Activated T-cell treated with anti-CD3 and anti-CD28 coated beads for 24 hours (primary cell): ENCODE measurements around the gene DIO1.
"Not testable (repeated sequence)": the region's sequence is repeated elsewhere in the genome, so short reads cannot be mapped to it uniquely, and the experiment has no call there.

Source experiments
- DNase-seq: peaks from one replicate; pipeline ENCODE4 v3.0.0-alpha.2; 2020; ENCODE audit warnings: low read depth

Gene DIO1

GRCh38 chr1:53893999-53894636 lies at the start of gene DIO1:
Gene DIO1, plus strand, starts transcription at chr1:53894187. Its CDS starts 24 bp downstream, at chr1:53894211.
- DNase-seq: no peak

DNA sequence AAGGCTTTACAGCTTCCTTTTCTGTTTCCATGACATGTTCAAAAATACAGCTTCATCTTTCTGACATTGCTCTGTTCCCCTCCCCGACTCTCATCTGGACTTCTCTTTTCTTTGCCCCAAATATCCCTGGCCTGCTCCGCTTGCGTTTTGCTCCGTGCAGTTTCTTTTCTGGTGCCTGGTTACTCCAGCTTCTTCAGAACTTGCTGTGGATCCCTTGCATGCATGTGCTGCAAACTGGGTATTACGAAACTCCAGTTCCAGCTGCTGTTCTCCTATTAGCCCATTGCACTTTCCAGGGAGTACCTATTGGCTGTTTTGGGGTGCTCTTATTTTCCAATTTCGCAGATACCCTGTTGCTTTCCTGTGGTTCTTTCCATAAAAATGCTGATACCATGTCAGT lies 46.0 kb upstream of the DIO1 start:
- DNase-seq: no peak

DNA sequence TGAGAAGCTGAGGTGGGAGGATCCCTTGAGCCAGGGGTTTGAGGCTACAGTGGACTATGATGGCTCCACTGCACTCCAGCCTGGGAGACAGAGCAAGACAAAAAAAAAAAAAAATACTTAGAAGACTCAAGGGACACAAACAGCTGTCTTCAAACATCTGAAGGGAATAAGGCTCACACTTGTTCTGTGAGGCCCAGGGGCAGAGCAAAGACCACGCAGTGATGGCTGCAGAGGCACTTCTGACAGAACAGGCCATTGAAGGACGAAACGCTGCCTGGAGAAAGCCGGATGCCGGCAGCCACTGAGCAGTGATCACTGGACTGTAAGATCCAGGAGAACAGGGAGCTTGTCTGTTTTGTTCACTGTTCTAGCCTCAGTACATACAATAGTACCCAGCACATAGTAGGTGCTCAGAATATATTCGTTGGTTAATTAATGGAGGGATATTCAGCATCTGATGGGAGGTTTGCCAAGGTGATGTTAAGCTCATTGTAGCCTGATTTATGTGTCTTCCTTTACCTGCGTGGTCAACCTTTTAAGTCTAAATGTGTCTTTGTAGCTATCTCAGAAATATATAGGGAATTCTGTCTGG lies 43.8 kb upstream of the DIO1 start:
- no peak for DNase-seq

- no peak for DNase-seq
Observed at GRCh38 chr1:53851571-53852285, 42.3 kb upstream of the DIO1 start.

DNA sequence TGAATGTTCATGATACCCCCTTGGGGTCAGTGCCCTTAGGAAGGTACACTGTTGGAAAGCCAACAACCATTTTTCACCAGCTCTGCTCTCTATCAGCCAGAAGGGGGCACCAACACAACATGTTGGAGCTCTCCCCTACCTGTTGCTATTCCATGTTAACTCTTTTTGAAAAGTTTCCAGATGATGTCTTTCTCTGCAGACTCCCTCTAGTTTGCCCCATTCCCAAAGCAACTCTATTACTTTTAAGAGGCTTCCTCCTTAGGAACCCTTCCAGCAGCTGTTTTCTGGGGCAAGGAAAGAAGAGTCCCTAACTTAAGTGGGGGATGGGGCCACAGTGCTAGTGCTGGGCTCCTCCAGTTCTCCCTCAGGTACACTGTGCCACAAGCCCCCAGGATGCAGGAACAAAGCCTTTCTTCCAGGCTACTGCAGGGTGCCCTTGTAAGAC lies 33.0 kb upstream of the DIO1 start:
- DNase-seq: peak; percentile 23

- DNase-seq: no peak
Observed at GRCh38 chr1:53862507-53862906, 31.5 kb upstream of the DIO1 start.

DNA sequence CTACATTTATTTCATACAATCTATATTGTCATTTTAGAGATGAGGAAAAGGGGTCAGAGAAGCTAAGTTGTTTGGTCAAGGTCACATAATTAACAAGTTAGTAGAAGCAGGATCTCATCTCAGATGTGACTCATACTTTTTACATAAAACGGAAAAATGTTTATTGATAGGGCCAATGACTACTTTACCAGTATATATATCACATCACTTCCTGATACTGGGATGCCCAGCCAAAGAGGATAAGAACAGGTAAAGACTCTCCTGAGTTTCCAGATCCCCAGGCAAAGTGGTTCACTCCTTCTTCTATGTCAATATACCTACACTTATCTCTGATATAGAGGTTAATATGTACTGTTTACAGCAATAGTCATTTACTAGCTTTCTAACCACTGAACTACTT lies 25.4 kb upstream of the DIO1 start:
- no peak for DNase-seq

DNA sequence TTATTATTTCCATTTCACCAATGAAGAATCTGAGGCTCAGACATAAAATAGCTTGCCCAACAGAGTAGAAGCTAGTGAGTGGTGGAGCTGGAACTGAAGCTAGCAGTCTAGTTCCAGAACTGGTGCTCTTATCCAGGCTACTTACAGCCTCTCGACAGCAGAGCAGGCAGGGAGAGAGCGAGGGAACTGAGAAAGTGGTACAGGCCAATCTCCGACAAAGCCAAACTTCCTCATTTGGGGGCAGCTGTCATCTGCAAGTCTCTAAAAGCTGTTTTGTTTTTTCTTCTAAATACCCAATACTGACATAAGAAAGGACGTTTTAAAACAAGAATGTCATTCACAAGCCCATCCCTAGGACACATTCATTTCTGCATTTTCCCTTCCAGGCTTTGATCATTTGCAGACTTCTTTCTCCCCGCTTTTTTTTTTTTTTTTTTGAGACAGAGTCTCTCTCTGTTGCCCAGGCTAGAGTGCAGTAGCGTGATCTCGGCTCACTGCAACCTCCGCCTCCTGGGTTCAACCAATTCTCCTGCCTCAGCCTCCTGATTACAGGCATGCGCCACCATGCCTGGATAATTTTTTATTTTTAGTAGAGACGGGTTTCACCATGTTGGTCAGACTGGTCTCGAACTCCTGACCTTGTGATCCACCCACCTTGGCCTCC lies 24.4 kb upstream of the DIO1 start:
- DNase-seq: no peak

DNA sequence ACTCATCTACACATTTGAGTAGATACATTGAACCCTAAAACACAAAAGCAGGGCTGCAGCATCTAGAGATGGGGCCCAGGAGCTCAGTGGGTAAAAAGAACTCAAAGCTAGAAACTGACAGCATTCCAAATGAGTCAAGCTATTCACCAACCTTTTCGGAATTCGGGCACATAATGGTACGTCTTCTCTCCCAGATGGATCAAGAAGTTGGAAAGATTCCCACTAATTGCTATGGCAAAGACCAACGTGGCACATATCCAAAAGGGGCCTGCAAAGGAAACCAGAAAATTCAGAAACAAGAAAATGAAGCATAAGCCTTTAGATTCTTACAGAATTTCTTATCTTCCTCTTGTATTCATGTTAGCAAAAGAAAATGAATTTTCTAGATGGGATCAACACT lies 22.8 kb upstream of the DIO1 start:
- DNase-seq: no peak

DNA sequence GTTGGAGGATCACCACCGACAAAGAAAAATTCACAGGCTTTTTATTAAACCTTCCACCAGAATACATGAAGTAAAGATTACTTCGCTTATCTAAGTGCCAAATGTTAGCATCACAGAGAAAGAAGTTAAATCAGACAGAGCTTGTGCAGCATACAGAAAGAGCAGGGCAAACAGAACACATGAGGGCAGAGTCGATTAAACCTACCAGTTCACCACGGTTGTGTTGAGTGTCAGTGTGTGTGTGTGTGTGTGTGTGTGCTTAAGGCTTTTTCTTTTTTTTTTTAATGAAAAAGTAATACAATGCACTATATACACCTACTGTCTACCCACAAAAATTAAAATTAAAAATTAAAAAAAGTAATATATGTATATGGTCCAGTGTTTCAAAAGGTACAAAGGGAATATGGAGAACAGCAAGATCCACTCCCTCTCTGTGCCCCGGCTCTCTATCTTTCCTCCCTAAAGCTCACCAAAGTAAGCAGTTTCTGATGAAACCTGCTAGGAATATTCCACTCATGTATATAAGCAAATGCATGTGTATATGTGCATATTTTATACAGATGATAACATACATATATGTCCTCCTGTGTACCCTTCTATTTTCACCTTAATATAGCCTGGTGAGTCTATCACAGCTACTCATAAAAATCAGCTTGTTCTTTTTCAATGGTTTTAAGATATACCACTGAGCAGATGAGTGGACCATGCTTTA lies 22.1 kb upstream of the DIO1 start:
- DNase-seq: no peak

DNA sequence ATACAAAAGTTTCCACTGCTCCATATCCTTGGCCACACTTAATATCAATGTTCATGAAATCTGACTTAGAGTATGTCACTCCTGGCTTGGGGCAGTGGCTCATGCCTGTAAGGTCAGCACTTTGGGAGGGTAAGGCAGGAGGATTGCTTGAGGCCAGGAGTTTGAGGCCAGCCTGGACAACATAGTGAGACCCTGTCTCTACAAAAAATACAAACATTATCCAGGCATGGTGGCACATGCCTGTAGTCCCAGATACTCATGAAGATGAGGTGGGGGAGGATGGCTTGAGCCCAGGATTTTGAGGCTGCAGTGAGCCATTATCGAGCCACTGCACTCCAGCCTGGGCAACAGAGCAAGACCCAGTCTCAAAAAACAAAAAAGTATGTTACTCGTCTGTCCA lies 18.8 kb upstream of the DIO1 start:
- not testable (repeated sequence) for DNase-seq

DNA sequence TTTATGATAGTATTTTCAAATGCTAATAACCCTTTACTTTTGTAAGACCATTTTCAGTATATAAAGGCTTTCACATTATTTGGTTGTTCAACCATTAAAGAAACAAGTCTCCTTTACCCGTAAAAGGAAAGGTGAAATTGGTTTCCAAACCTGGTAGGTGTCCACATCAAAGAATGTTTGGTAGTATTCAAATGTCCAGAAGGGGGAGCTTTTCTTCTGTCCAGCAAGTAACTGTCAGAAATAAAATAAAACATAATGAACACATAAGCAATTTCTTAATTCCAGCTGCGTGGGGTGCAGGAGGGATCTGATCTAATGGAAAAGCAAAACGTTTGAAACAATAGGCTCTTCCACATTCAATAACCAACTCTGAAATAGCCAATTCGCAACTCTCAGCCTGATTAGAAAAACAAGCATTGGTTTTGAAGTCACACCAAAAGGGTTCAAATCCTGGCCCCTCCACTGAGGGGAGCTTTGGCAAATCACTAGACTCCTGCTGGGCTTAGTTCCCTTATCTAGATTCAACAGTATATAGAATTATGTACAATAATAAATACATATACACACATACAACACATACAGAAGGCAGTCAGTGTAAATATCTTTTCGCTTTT lies 15.4 kb upstream of the DIO1 start:
- no peak for DNase-seq

GRCh38 chr1:53881853-53882252 lies 12.1 kb upstream of the DIO1 start:
- not testable (repeated sequence) for DNase-seq

- not testable (repeated sequence) for DNase-seq
Observed at GRCh38 chr1:53883600-53883999, 10.4 kb upstream of the DIO1 start.

DNA sequence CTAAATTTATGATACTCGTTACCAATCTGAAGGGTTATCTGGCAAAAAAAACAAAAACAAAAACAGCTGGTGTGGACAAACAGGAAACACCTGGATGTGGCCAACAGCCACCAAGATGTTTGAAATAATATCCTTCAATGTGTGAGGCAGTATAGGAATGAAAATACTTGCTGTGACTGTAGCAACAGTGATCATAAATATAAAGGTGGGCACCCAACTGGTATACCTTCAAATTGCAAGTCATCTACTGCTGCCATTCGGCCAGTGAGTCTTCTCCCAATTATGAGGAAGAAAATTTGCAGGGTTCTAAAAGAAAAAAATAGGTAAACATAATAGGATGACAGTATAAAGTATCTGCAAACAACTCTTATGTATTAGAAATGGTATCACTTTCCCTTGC lies 5.3 kb upstream of the DIO1 start:
- DNase-seq: no peak

DNA sequence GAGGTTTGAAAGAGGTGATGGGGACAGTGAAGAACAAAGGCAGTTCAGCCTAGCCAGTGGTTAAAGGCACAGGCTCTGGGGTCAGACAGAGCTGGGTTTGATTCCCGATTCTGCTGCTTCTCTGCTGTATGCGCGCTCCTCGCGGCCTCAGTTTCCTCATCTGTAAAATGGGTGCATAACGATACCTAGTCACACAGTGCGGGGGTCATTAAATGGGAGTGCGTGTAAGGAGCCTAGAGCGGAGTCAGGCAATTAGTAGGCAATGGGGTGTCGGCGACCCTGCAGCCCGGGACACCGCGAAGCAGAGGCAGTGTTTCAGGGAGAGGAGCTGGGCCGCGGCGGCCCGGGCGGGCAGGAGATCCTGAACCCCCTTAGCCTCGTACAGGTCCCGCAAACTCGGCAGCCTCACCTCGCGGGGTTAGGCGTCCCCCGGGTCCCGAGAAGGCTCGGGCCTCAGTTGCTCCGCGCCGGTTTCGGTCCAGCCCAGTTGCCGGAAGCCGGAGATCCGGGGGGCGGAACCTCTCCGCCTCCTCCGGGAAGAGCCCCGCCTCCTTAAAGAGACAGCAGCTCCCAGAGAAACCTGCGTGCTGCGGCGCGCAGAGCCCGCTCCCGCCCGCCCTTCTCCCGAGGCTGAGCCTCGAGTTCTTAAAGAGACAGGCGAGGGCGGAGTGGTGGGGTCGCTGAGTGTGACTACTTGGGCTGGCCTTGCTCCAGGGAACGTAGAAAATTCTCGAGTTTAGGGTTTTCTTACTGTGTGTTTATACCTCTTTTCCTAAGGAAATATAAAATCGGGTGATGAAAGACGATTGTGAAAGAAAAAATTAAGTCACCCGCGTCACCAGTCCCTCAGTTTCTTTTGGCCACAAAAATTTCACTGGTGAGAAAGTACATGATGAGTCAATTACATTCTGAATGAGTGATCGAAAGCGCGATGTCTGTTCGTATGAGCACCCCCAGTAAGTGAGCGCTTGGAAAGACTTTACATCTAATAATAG lies 4.4 kb upstream of the DIO1 start, which contains the start of gene YIPF1:
Gene YIPF1 (minus strand): TSS at position 494 of the 995 bp plus-strand sequence. CDS start 860 bp downstream, outside the sequence.
- peak; percentile 82 for DNase-seq

- peak; percentile 22 for DNase-seq
Observed at GRCh38 chr1:53890522-53890941, 3.5 kb upstream of the DIO1 start.

GRCh38 chr1:53891018-53891417 lies 3.0 kb upstream of the DIO1 start:
- DNase-seq: no peak

DNA sequence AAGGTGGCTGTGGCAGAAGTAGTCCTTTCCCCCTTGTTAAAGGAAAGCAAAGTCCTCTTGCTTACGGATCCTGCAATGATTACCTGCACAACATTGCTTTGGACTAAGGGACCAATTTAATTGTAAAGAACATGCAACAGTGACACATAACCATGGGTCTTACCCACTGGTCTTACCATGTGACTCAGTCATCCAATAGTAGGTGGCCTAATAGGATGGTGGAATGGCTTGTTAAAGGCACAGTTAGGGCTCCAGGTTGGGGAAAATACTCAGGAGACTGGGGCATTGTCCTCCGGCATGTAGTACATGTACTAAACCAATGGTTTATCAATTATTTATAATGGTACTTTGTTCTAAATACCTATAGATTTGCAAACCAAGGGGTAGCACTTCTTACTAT lies 2.3 kb upstream of the DIO1 start:
- no peak for DNase-seq

- no peak for DNase-seq
Observed at GRCh38 chr1:53892911-53893310, 1.1 kb upstream of the DIO1 start.
